HepG2 (cell line): ENCODE results near the gene CEBPG. TPM values are rescaled to one million over a fixed set of nuclear protein-coding genes. Genes with fewer than 3 reads are reported as not detected.

Experiments used
- AGO1 ChIP-seq: fragments of 200-400 bp; formaldehyde crosslinking; IDR thresholded peaks from 2 replicates; pipeline ENCODE4 v1.6.1; 2017; ENCODE audit warnings: mild to moderate bottlenecking, low read depth, low read length, moderate library complexity; ENCODE audit not compliant: poor library complexity, severe bottlenecking
- AGO2 ChIP-seq: fragments of 200-400 bp; formaldehyde crosslinking; optimal IDR thresholded peaks from 2 replicates; pipeline ENCODE3; 2017; ENCODE audit warnings: mild to moderate bottlenecking, low read depth, low read length, moderate library complexity
- CCAR2 ChIP-seq: fragments of 200-400 bp; formaldehyde crosslinking; optimal IDR thresholded peaks from 2 replicates; pipeline ENCODE3; 2018; ENCODE audit warnings: low read depth, mild to moderate bottlenecking, low read length, moderate library complexity
- CENPT ChIP-seq: sonication (generic); formaldehyde crosslinking; IDR thresholded peaks from 2 replicates; pipeline ENCODE4 v1.8.0; 2022; ENCODE audit warnings: low read depth, mild to moderate bottlenecking, moderate library complexity, missing genetic modification reagents
- CHD2 ChIP-seq: IDR thresholded peaks from 2 replicates; pipeline ENCODE4 v1.6.1; 2011; ENCODE audit warnings: low read depth, low read length, improper control_type of control experiment
- HCFC1 ChIP-seq: fragments of 150-350 bp; IDR thresholded peaks from 2 replicates; pipeline ENCODE4 v1.6.1; 2014; ENCODE audit warnings: low read depth, low read length
- HNF1A ChIP-seq, 2 experiments: sonication (generic) in 1 of 2; formaldehyde crosslinking in 1 of 2; IDR thresholded peaks; 2 replicates each; pipeline versions ENCODE4 v1.4.0 to v1.6.1; 2016 to 2020; ENCODE audit warnings: borderline replicate concordance in 1 of 2, low read depth in 1 of 2, mild to moderate bottlenecking in 1 of 2, missing genetic modification reagents in 1 of 2
- HOXA5 ChIP-seq: sonication (generic); formaldehyde crosslinking; IDR thresholded peaks from 2 replicates; pipeline ENCODE4 v1.4.0; 2020; ENCODE audit warnings: missing genetic modification reagents
- MBD4 ChIP-seq: IDR thresholded peaks from 2 replicates; pipeline ENCODE4 v1.6.1; 2012; ENCODE audit warnings: low read length, inconsistent platforms, borderline replicate concordance
- MIER3 ChIP-seq: IDR thresholded peaks from 2 replicates; pipeline ENCODE4 v1.6.1; 2016; ENCODE audit warnings: missing compliant biosample characterization, borderline replicate concordance
- SIX4 ChIP-seq: sonication (generic); formaldehyde crosslinking; IDR thresholded peaks from 2 replicates; pipeline ENCODE4 v1.4.0; 2020; ENCODE audit warnings: missing genetic modification reagents
- STAG1 ChIP-seq: sonication (generic); formaldehyde crosslinking; IDR thresholded peaks from 2 replicates; pipeline ENCODE4 v1.4.0; 2020; ENCODE audit warnings: missing genetic modification reagents
- TOPORS ChIP-seq: sonication (generic); formaldehyde crosslinking; IDR thresholded peaks from 2 replicates; pipeline ENCODE4 v1.8.0; 2023; ENCODE audit warnings: mild to moderate bottlenecking, missing genetic modification reagents
- U2AF1 ChIP-seq: fragments of 200-400 bp; formaldehyde crosslinking; optimal IDR thresholded peaks from 2 replicates; pipeline ENCODE3; 2017; ENCODE audit warnings: mild to moderate bottlenecking, low read depth, low read length
- ZBTB44 ChIP-seq: sonication (generic); formaldehyde crosslinking; IDR thresholded peaks from 2 replicates; pipeline ENCODE4 v1.4.0; 2020; ENCODE audit warnings: missing genetic modification reagents
- ZNF33A ChIP-seq: sonication (generic); formaldehyde crosslinking; IDR thresholded peaks from 2 replicates; pipeline ENCODE4 v1.5.1; 2020; ENCODE audit warnings: missing genetic modification reagents, mild to moderate bottlenecking, moderate library complexity, borderline replicate concordance
- ZNF432 ChIP-seq: sonication (generic); formaldehyde crosslinking; IDR thresholded peaks from 2 replicates; pipeline ENCODE4 v1.5.0; 2020; ENCODE audit warnings: missing genetic modification reagents, mild to moderate bottlenecking, borderline replicate concordance
- polyA plus RNA-seq, 8 experiments: library from polyadenylated mRNA; depleted of rRNA in 3 of 8; stranded (reverse) in 7 of 8; unstranded in 1 of 8; fragments of >200 nt; fragmentation: Illumina TruSeq in 4 of 8; extraction: Trizol in 4 of 8; gene quantifications; 2 replicates each; pipeline versions ENCODE4 v1.2.1 to v1.2.3, GENCODE V29; 2011 to 2016; ENCODE audit warnings: low read depth in 4 of 8, missing spikeins in 1 of 8, mixed read lengths in 1 of 8; ENCODE audit not compliant: insufficient read depth in 1 of 8
- total RNA-seq, 5 experiments: library from RNA; depleted of rRNA; stranded (reverse); fragments of >200 nt; fragmentation: Illumina TruSeq; extraction: Trizol; gene quantifications; 2 replicates each; pipeline ENCODE4 v1.2.3, GENCODE V29; 2016; ENCODE audit warnings: low read depth in 1 of 5
- TF ChIP-seq, protein P1 (sequence below): sonication (generic); formaldehyde crosslinking; IDR thresholded peaks from 2 replicates; pipeline ENCODE4 v1.5.1; 2020; ENCODE audit warnings: mild to moderate bottlenecking, missing genetic modification reagents
- TF ChIP-seq, protein P2 (sequence below): sonication (generic); formaldehyde crosslinking; IDR thresholded peaks from 2 replicates; pipeline ENCODE4 v1.8.0; 2022; ENCODE audit warnings: mild to moderate bottlenecking, missing genetic modification reagents, moderate library complexity

Gene CEBPG
- total and polyA plus RNA-seq, 2 of the 13 experiments (the other 11 are each of a cell fraction or from before 2014, with no cell fraction given): 25.7 to 34.3 TPM

GRCh38 chr19:33403221-33403972, 29.9 kb downstream of the CEBPG start (continued):
- TF ChIP-seq, protein P1, sequence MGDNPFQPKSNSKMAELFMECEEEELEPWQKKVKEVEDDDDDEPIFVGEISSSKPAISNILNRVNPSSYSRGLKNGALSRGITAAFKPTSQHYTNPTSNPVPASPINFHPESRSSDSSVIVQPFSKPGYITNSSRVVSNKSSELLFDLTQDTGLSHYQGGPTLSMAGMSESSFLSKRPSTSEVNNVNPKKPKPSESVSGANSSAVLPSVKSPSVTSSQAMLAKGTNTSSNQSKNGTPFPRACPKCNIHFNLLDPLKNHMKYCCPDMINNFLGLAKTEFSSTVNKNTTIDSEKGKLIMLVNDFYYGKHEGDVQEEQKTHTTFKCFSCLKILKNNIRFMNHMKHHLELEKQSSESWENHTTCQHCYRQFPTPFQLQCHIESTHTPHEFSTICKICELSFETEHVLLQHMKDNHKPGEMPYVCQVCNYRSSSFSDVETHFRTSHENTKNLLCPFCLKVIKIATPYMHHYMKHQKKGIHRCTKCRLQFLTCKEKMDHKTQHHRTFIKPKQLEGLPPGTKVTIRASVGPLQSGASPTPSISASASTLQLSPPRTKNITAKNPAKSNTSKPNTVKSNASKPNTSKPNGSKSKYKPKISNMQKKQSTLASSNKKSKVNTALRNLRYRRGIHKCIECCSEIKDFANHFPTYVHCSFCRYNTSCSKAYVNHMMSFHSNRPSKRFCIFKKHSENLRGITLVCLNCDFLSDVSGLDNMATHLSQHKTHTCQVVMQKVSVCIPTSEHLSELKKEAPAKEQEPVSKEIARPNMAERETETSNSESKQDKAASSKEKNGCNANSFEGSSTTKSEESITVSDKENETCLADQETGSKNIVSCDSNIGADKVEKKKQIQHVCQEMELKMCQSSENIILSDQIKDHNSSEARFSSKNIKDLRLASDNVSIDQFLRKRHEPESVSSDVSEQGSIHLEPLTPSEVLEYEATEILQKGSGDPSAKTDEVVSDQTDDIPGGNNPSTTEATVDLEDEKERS (CRISPR knock-in tag): peak; percentile 90
- TF ChIP-seq HNF1A (IDR thresholded peaks at IDR 0.05; ENCODE audit: low read depth): 0 out of 2 replicates have a peak, but pooled peaks have one; percentile 59
- TF ChIP-seq HNF1A (CRISPR knock-in tag; IDR thresholded peaks at IDR 0.05; ENCODE audit: borderline replicate concordance): peak; percentile 83
- TF ChIP-seq STAG1 (CRISPR knock-in tag): no peak; the same call in 1 of the 2 replicates
- TF ChIP-seq AGO1: no peak
- TF ChIP-seq, protein P2, sequence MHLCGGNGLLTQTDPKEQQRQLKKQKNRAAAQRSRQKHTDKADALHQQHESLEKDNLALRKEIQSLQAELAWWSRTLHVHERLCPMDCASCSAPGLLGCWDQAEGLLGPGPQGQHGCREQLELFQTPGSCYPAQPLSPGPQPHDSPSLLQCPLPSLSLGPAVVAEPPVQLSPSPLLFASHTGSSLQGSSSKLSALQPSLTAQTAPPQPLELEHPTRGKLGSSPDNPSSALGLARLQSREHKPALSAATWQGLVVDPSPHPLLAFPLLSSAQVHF: peak; percentile 81
- peak; percentile 76; the same call in 1 of the 2 replicates for TF ChIP-seq SIX4 (CRISPR knock-in tag)
- no peak; the same call in 1 of the 2 replicates for TF ChIP-seq ZNF432 (CRISPR knock-in tag)
- peak; percentile 62; the same call in 1 of the 2 replicates for TF ChIP-seq TOPORS (CRISPR knock-in tag)
- TF ChIP-seq HOXA5 (CRISPR knock-in tag): peak; percentile 98
- peak; percentile 85; the same call in 1 of the 2 replicates for TF ChIP-seq MIER3
- no peak for TF ChIP-seq MBD4
- 0 out of 2 replicates have a peak, but pooled peaks have one; percentile 74 for TF ChIP-seq ZBTB44 (CRISPR knock-in tag)
- TF ChIP-seq CENPT (CRISPR knock-in tag): 0 out of 2 replicates have a peak, but pooled peaks have one; percentile 1
- TF ChIP-seq CCAR2: no peak
- TF ChIP-seq CHD2: peak; percentile 80
- TF ChIP-seq AGO2: peak; percentile 57
- 0 out of 2 replicates have a peak, but pooled peaks have one; percentile 17 for TF ChIP-seq ZNF33A (CRISPR knock-in tag)
- TF ChIP-seq HCFC1: no peak
- no peak for TF ChIP-seq U2AF1
